ENCODE measurements around the gene MYH11. TPM values are rescaled to one million over a fixed set of nuclear protein-coding genes. Genes with fewer than 3 reads are reported as not detected.

The MYH11 gene
- total and polyA plus RNA-seq, 2 of the 13 experiments (the other 11 are each of a cell fraction or from before 2014, with no cell fraction given), result not detected

DNA sequence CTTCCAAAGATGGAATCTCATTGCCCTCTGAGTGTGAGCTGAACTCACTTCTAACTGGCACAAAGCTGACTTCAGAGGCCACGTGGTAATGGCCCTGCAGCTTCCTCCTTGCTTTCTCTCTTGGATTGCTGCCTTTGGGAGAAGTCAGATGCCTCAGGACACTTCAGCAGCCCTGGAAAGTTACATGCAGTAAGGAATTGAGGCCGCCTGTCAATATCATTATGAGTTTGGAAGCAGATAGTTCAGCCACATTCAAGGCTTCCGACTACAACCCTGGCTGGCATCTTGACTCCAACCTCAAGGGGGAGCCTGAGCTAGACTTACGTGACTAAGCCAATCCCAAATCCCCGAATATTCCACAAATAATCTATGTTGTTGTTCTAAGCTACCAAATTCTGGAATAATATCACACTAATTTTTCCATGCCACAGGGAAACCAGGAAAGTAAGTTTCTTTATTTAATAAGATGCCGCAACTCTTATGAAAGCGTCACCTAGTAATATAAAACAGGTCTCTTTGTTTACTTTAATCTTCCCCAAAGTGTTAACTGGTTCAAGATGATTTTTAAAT, 18.0 kb upstream of the MYH11 start (continued):
- no peak for TF ChIP-seq ZNF460 (CRISPR knock-in tag; IDR thresholded peaks at IDR 0.05; ENCODE audit: borderline replicate concordance)
- TF ChIP-seq, protein P1, sequence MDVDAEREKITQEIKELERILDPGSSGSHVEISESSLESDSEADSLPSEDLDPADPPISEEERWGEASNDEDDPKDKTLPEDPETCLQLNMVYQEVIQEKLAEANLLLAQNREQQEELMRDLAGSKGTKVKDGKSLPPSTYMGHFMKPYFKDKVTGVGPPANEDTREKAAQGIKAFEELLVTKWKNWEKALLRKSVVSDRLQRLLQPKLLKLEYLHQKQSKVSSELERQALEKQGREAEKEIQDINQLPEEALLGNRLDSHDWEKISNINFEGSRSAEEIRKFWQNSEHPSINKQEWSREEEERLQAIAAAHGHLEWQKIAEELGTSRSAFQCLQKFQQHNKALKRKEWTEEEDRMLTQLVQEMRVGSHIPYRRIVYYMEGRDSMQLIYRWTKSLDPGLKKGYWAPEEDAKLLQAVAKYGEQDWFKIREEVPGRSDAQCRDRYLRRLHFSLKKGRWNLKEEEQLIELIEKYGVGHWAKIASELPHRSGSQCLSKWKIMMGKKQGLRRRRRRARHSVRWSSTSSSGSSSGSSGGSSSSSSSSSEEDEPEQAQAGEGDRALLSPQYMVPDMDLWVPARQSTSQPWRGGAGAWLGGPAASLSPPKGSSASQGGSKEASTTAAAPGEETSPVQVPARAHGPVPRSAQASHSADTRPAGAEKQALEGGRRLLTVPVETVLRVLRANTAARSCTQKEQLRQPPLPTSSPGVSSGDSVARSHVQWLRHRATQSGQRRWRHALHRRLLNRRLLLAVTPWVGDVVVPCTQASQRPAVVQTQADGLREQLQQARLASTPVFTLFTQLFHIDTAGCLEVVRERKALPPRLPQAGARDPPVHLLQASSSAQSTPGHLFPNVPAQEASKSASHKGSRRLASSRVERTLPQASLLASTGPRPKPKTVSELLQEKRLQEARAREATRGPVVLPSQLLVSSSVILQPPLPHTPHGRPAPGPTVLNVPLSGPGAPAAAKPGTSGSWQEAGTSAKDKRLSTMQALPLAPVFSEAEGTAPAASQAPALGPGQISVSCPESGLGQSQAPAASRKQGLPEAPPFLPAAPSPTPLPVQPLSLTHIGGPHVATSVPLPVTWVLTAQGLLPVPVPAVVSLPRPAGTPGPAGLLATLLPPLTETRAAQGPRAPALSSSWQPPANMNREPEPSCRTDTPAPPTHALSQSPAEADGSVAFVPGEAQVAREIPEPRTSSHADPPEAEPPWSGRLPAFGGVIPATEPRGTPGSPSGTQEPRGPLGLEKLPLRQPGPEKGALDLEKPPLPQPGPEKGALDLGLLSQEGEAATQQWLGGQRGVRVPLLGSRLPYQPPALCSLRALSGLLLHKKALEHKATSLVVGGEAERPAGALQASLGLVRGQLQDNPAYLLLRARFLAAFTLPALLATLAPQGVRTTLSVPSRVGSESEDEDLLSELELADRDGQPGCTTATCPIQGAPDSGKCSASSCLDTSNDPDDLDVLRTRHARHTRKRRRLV (CRISPR knock-in tag; IDR thresholded peaks at IDR 0.05), result no peak
- TF ChIP-seq, protein P2, sequence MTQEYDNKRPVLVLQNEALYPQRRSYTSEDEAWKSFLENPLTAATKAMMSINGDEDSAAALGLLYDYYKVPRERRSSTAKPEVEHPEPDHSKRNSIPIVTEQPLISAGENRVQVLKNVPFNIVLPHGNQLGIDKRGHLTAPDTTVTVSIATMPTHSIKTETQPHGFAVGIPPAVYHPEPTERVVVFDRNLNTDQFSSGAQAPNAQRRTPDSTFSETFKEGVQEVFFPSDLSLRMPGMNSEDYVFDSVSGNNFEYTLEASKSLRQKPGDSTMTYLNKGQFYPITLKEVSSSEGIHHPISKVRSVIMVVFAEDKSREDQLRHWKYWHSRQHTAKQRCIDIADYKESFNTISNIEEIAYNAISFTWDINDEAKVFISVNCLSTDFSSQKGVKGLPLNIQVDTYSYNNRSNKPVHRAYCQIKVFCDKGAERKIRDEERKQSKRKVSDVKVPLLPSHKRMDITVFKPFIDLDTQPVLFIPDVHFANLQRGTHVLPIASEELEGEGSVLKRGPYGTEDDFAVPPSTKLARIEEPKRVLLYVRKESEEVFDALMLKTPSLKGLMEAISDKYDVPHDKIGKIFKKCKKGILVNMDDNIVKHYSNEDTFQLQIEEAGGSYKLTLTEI (CRISPR knock-in tag; conservative IDR thresholded peaks at IDR 0.05), result no peak
- TF ChIP-seq HNF4G (IDR thresholded peaks at IDR 0.05; ENCODE audit: borderline replicate concordance, low read depth, low read length), result no peak
- 0 out of 2 replicates have a peak, but pooled peaks have one; percentile 23 for TF ChIP-seq HNF4G (CRISPR knock-in tag; IDR thresholded peaks at IDR 0.05; ENCODE audit: borderline replicate concordance, low read depth)
- TF ChIP-seq MBNL3 (CRISPR knock-in tag; conservative IDR thresholded peaks at IDR 0.05), result no peak
- no peak for TF ChIP-seq ZNF615 (CRISPR knock-in tag; IDR thresholded peaks at IDR 0.05; ENCODE audit: borderline replicate concordance)
- TF ChIP-seq ZNF558 (CRISPR knock-in tag; IDR thresholded peaks at IDR 0.05; ENCODE audit: borderline replicate concordance), result no peak
- TF ChIP-seq, protein P3, sequence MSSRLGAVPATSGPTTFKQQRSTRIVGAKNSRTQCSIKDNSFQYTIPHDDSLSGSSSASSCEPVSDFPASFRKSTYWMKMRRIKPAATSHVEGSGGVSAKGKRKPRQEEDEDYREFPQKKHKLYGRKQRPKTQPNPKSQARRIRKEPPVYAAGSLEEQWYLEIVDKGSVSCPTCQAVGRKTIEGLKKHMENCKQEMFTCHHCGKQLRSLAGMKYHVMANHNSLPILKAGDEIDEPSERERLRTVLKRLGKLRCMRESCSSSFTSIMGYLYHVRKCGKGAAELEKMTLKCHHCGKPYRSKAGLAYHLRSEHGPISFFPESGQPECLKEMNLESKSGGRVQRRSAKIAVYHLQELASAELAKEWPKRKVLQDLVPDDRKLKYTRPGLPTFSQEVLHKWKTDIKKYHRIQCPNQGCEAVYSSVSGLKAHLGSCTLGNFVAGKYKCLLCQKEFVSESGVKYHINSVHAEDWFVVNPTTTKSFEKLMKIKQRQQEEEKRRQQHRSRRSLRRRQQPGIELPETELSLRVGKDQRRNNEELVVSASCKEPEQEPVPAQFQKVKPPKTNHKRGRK (CRISPR knock-in tag; IDR thresholded peaks at IDR 0.05), result 0 out of 2 replicates have a peak, but pooled peaks have one; percentile 39
- TF ChIP-seq XRCC5 (optimal IDR thresholded peaks at IDR 0.05; ENCODE audit: low read length), result peak; percentile 82
- TF ChIP-seq SMYD3 (CRISPR knock-in tag; IDR thresholded peaks at IDR 0.05), result peak; percentile 81; the same call in 1 of the 2 replicates
- TF ChIP-seq, protein P4, sequence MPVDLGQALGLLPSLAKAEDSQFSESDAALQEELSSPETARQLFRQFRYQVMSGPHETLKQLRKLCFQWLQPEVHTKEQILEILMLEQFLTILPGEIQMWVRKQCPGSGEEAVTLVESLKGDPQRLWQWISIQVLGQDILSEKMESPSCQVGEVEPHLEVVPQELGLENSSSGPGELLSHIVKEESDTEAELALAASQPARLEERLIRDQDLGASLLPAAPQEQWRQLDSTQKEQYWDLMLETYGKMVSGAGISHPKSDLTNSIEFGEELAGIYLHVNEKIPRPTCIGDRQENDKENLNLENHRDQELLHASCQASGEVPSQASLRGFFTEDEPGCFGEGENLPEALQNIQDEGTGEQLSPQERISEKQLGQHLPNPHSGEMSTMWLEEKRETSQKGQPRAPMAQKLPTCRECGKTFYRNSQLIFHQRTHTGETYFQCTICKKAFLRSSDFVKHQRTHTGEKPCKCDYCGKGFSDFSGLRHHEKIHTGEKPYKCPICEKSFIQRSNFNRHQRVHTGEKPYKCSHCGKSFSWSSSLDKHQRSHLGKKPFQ (CRISPR knock-in tag; IDR thresholded peaks at IDR 0.05; ENCODE audit: insufficient replicate concordance), result no peak
- no peak for TF ChIP-seq CBX1 (IDR thresholded peaks at IDR 0.05; ENCODE audit: low read depth)
- no peak for TF ChIP-seq ZBTB7B (CRISPR knock-in tag; IDR thresholded peaks at IDR 0.05)
- TF ChIP-seq, protein P5, sequence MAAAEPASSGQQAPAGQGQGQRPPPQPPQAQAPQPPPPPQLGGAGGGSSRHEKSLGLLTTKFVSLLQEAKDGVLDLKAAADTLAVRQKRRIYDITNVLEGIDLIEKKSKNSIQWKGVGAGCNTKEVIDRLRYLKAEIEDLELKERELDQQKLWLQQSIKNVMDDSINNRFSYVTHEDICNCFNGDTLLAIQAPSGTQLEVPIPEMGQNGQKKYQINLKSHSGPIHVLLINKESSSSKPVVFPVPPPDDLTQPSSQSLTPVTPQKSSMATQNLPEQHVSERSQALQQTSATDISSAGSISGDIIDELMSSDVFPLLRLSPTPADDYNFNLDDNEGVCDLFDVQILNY (CRISPR knock-in tag; conservative IDR thresholded peaks at IDR 0.05), result no peak
- TF ChIP-seq, protein P6, sequence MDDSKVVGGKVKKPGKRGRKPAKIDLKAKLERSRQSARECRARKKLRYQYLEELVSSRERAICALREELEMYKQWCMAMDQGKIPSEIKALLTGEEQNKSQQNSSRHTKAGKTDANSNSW (CRISPR knock-in tag; IDR thresholded peaks at IDR 0.05; ENCODE audit: borderline replicate concordance), result no peak

All from HepG2 (cell line).